ENCODE data around the gene BLM. TPM values are rescaled to one million over a fixed set of nuclear protein-coding genes. Genes with fewer than 3 reads are reported as not detected.

The BLM gene
- total RNA-seq, 1 donor = 1.4 TPM

- no peak overlapping the region for H3K27ac ChIP-seq (ENCODE audit: low read depth, low read length)
- DNase-seq (ENCODE audit: insufficient read length, low spot score, missing footprints) = no peak
These were observed 42.7 kb upstream of the BLM start for GRCh38 chr15:90674476-90674875.

GRCh38 chr15:90675464-90675863 lies 41.7 kb upstream of the BLM start:
- Histone ChIP-seq H3K4me2 (ENCODE audit: insufficient read depth, low read length) (no peak overlapping the region), H3K79me2 (ENCODE audit: insufficient read depth, low read length) (no peaks in the 10 kb centered on the region), H4K20me1 (ENCODE audit: insufficient read depth, low read length) (no peaks in the 10 kb centered on the region), H3K9me3 (ENCODE audit: low read depth, low read length) (no peaks in the 10 kb centered on the region), H3K36me3 (ENCODE audit: insufficient read depth, low read length) (no peaks in the 10 kb centered on the region), H3K4me3 (ENCODE audit: insufficient read depth, low read length) (no peak overlapping the region), H2AFZ (ENCODE audit: low read length) (no peak overlapping the region), H3K27me3 (ENCODE audit: insufficient read depth, low read length) (no peaks in the 10 kb centered on the region), H3K27ac (ENCODE audit: low read depth, low read length) (no peak overlapping the region), H3K4me1 (ENCODE audit: insufficient read depth, low read length) (peaks cover 11% of the 10 kb centered on the region)
- no peak for TF ChIP-seq CTCF (IDR thresholded peaks at IDR 0.05; ENCODE audit: extremely low read depth, low read depth, low read length)
- peak; percentile 8 for DNase-seq (ENCODE audit: insufficient read length, low spot score, missing footprints)

More at GRCh38 chr15:90674476-90674875, 42.7 kb upstream of the BLM start:
- Histone ChIP-seq H3K4me1 (ENCODE audit: insufficient read depth, low read length) (peaks cover 3% of the 10 kb centered on the region), H3K27me3 (ENCODE audit: insufficient read depth, low read length) (no peaks in the 10 kb centered on the region), H3K4me2 (ENCODE audit: insufficient read depth, low read length) (no peak overlapping the region), H3K36me3 (ENCODE audit: insufficient read depth, low read length) (no peaks in the 10 kb centered on the region), H3K4me3 (ENCODE audit: insufficient read depth, low read length) (no peak overlapping the region), H3K79me2 (ENCODE audit: insufficient read depth, low read length) (no peaks in the 10 kb centered on the region), H2AFZ (ENCODE audit: low read length) (no peak overlapping the region), H4K20me1 (ENCODE audit: insufficient read depth, low read length) (no peaks in the 10 kb centered on the region), H3K9me3 (ENCODE audit: low read depth, low read length) (no peaks in the 10 kb centered on the region)
- no peak for TF ChIP-seq CTCF (IDR thresholded peaks at IDR 0.05; ENCODE audit: extremely low read depth, low read depth, low read length)

GRCh38 chr15:90677807-90678790 lies 39.0 kb upstream of the BLM start:
- Histone ChIP-seq H3K4me1 (ENCODE audit: insufficient read depth, low read length) (peaks cover 22% of the 10 kb centered on the region), H4K20me1 (ENCODE audit: insufficient read depth, low read length) (no peaks in the 10 kb centered on the region), H3K27me3 (ENCODE audit: insufficient read depth, low read length) (no peaks in the 10 kb centered on the region), H3K27ac (ENCODE audit: low read depth, low read length) (no peak overlapping the region), H3K4me3 (ENCODE audit: insufficient read depth, low read length) (no peak overlapping the region), H3K4me2 (ENCODE audit: insufficient read depth, low read length) (no peak overlapping the region), H2AFZ (ENCODE audit: low read length) (peak overlapping the region; percentile 6), H3K36me3 (ENCODE audit: insufficient read depth, low read length) (no peaks in the 10 kb centered on the region), H3K79me2 (ENCODE audit: insufficient read depth, low read length) (no peaks in the 10 kb centered on the region), H3K9me3 (ENCODE audit: low read depth, low read length) (no peaks in the 10 kb centered on the region)
- DNase-seq (ENCODE audit: insufficient read length, low spot score, missing footprints) = peak; percentile 62
- no peak for TF ChIP-seq CTCF (IDR thresholded peaks at IDR 0.05; ENCODE audit: extremely low read depth, low read depth, low read length)

GRCh38 chr15:90679959-90680358 lies 37.2 kb upstream of the BLM start:
- Histone ChIP-seq H2AFZ (ENCODE audit: low read length) (peak overlapping the region; percentile 9), H3K27me3 (ENCODE audit: insufficient read depth, low read length) (no peaks in the 10 kb centered on the region), H3K27ac (ENCODE audit: low read depth, low read length) (peak overlapping the region; percentile 90), H3K4me1 (ENCODE audit: insufficient read depth, low read length) (peaks cover 22% of the 10 kb centered on the region), H3K36me3 (ENCODE audit: insufficient read depth, low read length) (no peaks in the 10 kb centered on the region), H3K4me2 (ENCODE audit: insufficient read depth, low read length) (peak overlapping the region; percentile 70), H3K4me3 (ENCODE audit: insufficient read depth, low read length) (peak overlapping the region; percentile 13), H3K79me2 (ENCODE audit: insufficient read depth, low read length) (no peaks in the 10 kb centered on the region), H4K20me1 (ENCODE audit: insufficient read depth, low read length) (no peaks in the 10 kb centered on the region), H3K9me3 (ENCODE audit: low read depth, low read length) (no peaks in the 10 kb centered on the region)
- no peak for TF ChIP-seq CTCF (IDR thresholded peaks at IDR 0.05; ENCODE audit: extremely low read depth, low read depth, low read length)
- DNase-seq (ENCODE audit: insufficient read length, low spot score, missing footprints) = no peak
